ENCODE measurements around the gene SMYD1.

Gene SMYD1

GRCh38 chr2:88057437-88057844 is 10.2 kb upstream of the SMYD1 start:
- DNase-seq, result no peak

- no peak for DNase-seq
Measured at GRCh38 chr2:88058191-88058590, 9.4 kb upstream of the SMYD1 start.

- peak; percentile 20 for DNase-seq
Measured at GRCh38 chr2:88059979-88060906, 7.4 kb upstream of the SMYD1 start.

- DNase-seq, result no peak
Measured at GRCh38 chr2:88060907-88061275, 6.7 kb upstream of the SMYD1 start.

GRCh38 chr2:88061295-88061694 is 6.3 kb upstream of the SMYD1 start:
- DNase-seq, result no peak

- no peak for DNase-seq
Measured at GRCh38 chr2:88066543-88066942, 1.1 kb upstream of the SMYD1 start.

- no peak for DNase-seq
Measured at GRCh38 chr2:88067189-88067588, 436 bp upstream of the SMYD1 start.

- DNase-seq, result no peak
Measured at GRCh38 chr2:88068044-88068443, 419 bp downstream of the SMYD1 start.

GRCh38 chr2:88069117-88069516 is 1.5 kb downstream of the SMYD1 start:
- no peak for DNase-seq

GRCh38 chr2:88070055-88070454 is 2.4 kb downstream of the SMYD1 start:
- no peak for DNase-seq

GRCh38 chr2:88071365-88071764 is 3.7 kb downstream of the SMYD1 start:
- DNase-seq, result no peak

- no peak for DNase-seq
Measured at GRCh38 chr2:88074150-88074549, 6.5 kb downstream of the SMYD1 start.

GRCh38 chr2:88074854-88075292 is 7.2 kb downstream of the SMYD1 start:
- DNase-seq, result no peak

- DNase-seq, result no peak
Measured at GRCh38 chr2:88077080-88077479, 9.5 kb downstream of the SMYD1 start.

GRCh38 chr2:88078643-88079172 is 11.1 kb downstream of the SMYD1 start:
- DNase-seq, result no peak

GRCh38 chr2:88080545-88080944 is 12.9 kb downstream of the SMYD1 start:
- DNase-seq, result no peak

- DNase-seq, result no peak
Measured at GRCh38 chr2:88081924-88082608, 14.4 kb downstream of the SMYD1 start.

GRCh38 chr2:88082781-88083180 is 15.2 kb downstream of the SMYD1 start:
- no peak for DNase-seq

- DNase-seq, result no peak
Measured at GRCh38 chr2:88085099-88085498, 17.5 kb downstream of the SMYD1 start.

- no peak for DNase-seq
Measured at GRCh38 chr2:88085602-88086001, 18.0 kb downstream of the SMYD1 start.

GRCh38 chr2:88086401-88086800 is 18.8 kb downstream of the SMYD1 start:
- DNase-seq, result no peak

- no peak for DNase-seq
Measured at GRCh38 chr2:88087073-88087472, 19.4 kb downstream of the SMYD1 start.

GRCh38 chr2:88087763-88088162 is 20.1 kb downstream of the SMYD1 start:
- DNase-seq, result no peak

- no peak for DNase-seq
Measured at GRCh38 chr2:88088999-88089398, 21.4 kb downstream of the SMYD1 start.

Data from activated CD4-positive, alpha-beta T cell treated with anti-CD3 and anti-CD28 coated beads for 1 hour (primary cell).